ENCODE results near the gene KCNQ2.

KCNQ2 gene

GRCh38 chr20:63495167-63495720 is 22.8 kb upstream of the KCNQ2 start:
- Histone ChIP-seq H3K9me2 (ENCODE audit: low read depth, low read length) (no peaks in the 10 kb centered on the region), H3K4me1 (ENCODE audit: insufficient read depth, low read length, severe bottlenecking) (no peaks in the 10 kb centered on the region), H3K36me3 (ENCODE audit: insufficient read depth, low read length) (no peaks in the 10 kb centered on the region), H3K4me2 (ENCODE audit: low read length) (no peak overlapping the region), H2AFZ (ENCODE audit: low read length) (no peak overlapping the region), H3K9me3 (ENCODE audit: low read length) (no peaks in the 10 kb centered on the region), H3K79me2 (ENCODE audit: insufficient read depth, low read length) (no peaks in the 10 kb centered on the region), H3K27ac (ENCODE audit: low read depth, low read length, poor library complexity, severe bottlenecking) (no peak overlapping the region), H3F3A (ENCODE audit: insufficient read depth, low read length) (no peaks in the 10 kb centered on the region), H4K20me1 (ENCODE audit: insufficient read depth, low read length) (no peaks in the 10 kb centered on the region), H3K9ac (ENCODE audit: low read length) (no peak overlapping the region), H3K4me3 (ENCODE audit: low read depth, low read length, poor library complexity, severe bottlenecking) (no peak overlapping the region), H3K27me3 (ENCODE audit: insufficient read depth, low read length) (no peaks in the 10 kb centered on the region; the same call in 1 of the 2 replicates)
- TF ChIP-seq EZH2 (IDR thresholded peaks at IDR 0.05; ENCODE audit: borderline replicate concordance, low read length) (no peak), CTCF (IDR thresholded peaks at IDR 0.05; ENCODE audit: low read length) (no peak)

GRCh38 chr20:63494420-63495166 is 22.1 kb upstream of the KCNQ2 start:
- H3K4me1 ChIP-seq (ENCODE audit: insufficient read depth, low read length, severe bottlenecking): no peaks in the 10 kb centered on the region
- no peak overlapping the region for H2AFZ ChIP-seq (ENCODE audit: low read length)
- no peaks in the 10 kb centered on the region for H4K20me1 ChIP-seq (ENCODE audit: insufficient read depth, low read length)
- H3K27ac ChIP-seq (ENCODE audit: low read depth, low read length, poor library complexity, severe bottlenecking): no peak overlapping the region
- no peak overlapping the region for H3K9ac ChIP-seq (ENCODE audit: low read length)
- H3K36me3 ChIP-seq (ENCODE audit: insufficient read depth, low read length): no peaks in the 10 kb centered on the region
- no peaks in the 10 kb centered on the region; the same call in 1 of the 2 replicates for H3K27me3 ChIP-seq (ENCODE audit: insufficient read depth, low read length)
- no peaks in the 10 kb centered on the region for H3K9me3 ChIP-seq (ENCODE audit: low read length)
- H3K79me2 ChIP-seq (ENCODE audit: insufficient read depth, low read length): no peaks in the 10 kb centered on the region
- H3K4me3 ChIP-seq (ENCODE audit: low read depth, low read length, poor library complexity, severe bottlenecking): no peak overlapping the region
- no peak overlapping the region for H3K4me2 ChIP-seq (ENCODE audit: low read length)
- TF ChIP-seq EZH2 (IDR thresholded peaks at IDR 0.05; ENCODE audit: borderline replicate concordance, low read length) (no peak), CTCF (IDR thresholded peaks at IDR 0.05; ENCODE audit: low read length) (no peak)
- H3K9me2 ChIP-seq (ENCODE audit: low read depth, low read length): no peaks in the 10 kb centered on the region
- H3F3A ChIP-seq (ENCODE audit: insufficient read depth, low read length): no peaks in the 10 kb centered on the region

- Histone ChIP-seq H3K9ac (ENCODE audit: low read length) (no peak overlapping the region), H3K36me3 (ENCODE audit: insufficient read depth, low read length) (no peaks in the 10 kb centered on the region), H2AFZ (ENCODE audit: low read length) (no peak overlapping the region), H3K9me2 (ENCODE audit: low read depth, low read length) (no peaks in the 10 kb centered on the region), H3K27ac (ENCODE audit: low read depth, low read length, poor library complexity, severe bottlenecking) (no peak overlapping the region), H3K79me2 (ENCODE audit: insufficient read depth, low read length) (no peaks in the 10 kb centered on the region), H3K4me2 (ENCODE audit: low read length) (no peak overlapping the region), H3K4me1 (ENCODE audit: insufficient read depth, low read length, severe bottlenecking) (no peaks in the 10 kb centered on the region), H3F3A (ENCODE audit: insufficient read depth, low read length) (no peaks in the 10 kb centered on the region), H4K20me1 (ENCODE audit: insufficient read depth, low read length) (no peaks in the 10 kb centered on the region), H3K4me3 (ENCODE audit: low read depth, low read length, poor library complexity, severe bottlenecking) (no peak overlapping the region), H3K27me3 (ENCODE audit: insufficient read depth, low read length) (no peaks in the 10 kb centered on the region; the same call in 1 of the 2 replicates), H3K9me3 (ENCODE audit: low read length) (no peaks in the 10 kb centered on the region)
- no peak for TF ChIP-seq EZH2 (IDR thresholded peaks at IDR 0.05; ENCODE audit: borderline replicate concordance, low read length)
- TF ChIP-seq CTCF (IDR thresholded peaks at IDR 0.05; ENCODE audit: low read length): no peak
Observed at GRCh38 chr20:63494084-63494419, 21.6 kb upstream of the KCNQ2 start.
